GM19099 (cell line): ENCODE measurements around the gene GHDC.

Experiments used
- POLR2A ChIP-seq: IDR thresholded peaks from 3 replicates; pipeline ENCODE4 v1.6.1; 2011; ENCODE audit warnings: low read depth; ENCODE audit not compliant: insufficient read length; ENCODE audit errors: extremely low read depth

GHDC gene

DNA sequence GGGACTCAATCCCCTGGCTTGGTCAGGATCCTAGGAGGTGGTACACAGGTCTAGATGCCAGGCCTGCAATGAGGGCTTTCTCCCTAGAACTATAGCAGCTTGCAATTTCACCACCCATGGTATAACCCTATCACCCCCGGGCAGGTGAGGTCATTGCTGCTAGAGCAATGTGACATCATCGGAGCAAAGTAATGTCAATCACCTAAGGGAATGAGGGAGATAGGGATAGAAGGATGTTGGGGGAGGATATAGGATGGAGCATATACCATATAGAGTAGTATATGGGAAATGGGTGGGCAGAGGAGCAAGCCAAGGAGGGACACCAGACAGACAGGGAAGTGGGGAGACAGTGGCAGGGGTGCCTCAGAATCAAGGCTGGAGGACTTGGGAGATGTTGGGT is 16.6 kb downstream of the GHDC start:
- TF ChIP-seq POLR2A, result no peak

- no peak for TF ChIP-seq POLR2A
Observed at GRCh38 chr17:42174126-42174783, 20.0 kb downstream of the GHDC start.

GRCh38 chr17:42171831-42172230 is 22.5 kb downstream of the GHDC start:
- no peak for TF ChIP-seq POLR2A

- no peak for TF ChIP-seq POLR2A
Observed at GRCh38 chr17:42169351-42169750, 24.9 kb downstream of the GHDC start.

- no peak for TF ChIP-seq POLR2A
Observed at GRCh38 chr17:42167807-42168206, 26.5 kb downstream of the GHDC start.

DNA sequence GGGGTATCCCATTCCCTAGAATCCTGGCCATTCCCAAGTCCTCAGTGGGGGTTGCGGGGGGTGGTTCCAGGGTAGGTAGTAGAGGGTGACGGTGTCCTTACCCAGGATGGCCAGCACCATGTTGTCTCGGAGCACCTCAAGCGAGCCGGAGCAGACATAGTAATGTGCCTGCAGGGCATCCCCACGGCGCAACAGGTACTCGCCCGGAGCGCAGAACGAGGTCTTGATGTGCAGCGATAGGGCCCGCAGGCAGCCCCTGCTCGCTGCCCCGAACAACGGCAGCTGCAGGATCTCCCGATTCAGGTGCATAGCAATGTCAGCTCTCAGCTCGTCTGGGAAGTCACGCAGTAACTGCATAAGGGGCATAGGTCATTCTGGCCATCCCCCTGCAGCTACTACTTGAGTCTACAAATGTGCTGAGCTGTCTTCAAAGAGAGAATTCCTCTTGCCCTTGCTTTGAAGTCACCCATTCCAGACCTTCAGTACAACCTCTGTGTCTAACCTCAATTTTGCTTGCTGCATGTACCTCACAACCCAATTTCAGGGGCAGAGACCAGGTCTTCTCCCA is 28.0 kb downstream of the GHDC start:
- TF ChIP-seq POLR2A, result no peak

DNA sequence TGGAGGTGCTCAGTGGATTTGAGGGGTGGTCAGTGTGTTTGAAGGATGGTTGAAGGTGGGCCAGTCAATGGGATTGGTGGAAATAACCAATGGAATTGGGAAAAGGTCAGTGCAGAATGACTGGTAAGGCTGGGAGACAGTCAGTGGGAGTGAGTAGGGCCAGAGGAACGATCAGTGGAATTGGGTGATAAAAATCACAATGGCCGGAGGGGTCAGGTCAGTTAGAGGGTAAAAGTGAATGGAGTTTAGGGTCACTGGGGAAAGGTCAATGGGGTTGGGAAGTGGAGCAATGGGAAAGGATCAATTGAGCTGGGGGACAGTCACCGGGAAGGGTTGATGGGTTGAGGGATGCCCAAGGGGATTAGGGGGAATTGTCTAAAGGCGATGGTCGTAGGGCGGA is 28.5 kb downstream of the GHDC start:
- TF ChIP-seq POLR2A, result no peak

GRCh38 chr17:42163696-42164407 is 30.4 kb downstream of the GHDC start:
- no peak for TF ChIP-seq POLR2A

DNA sequence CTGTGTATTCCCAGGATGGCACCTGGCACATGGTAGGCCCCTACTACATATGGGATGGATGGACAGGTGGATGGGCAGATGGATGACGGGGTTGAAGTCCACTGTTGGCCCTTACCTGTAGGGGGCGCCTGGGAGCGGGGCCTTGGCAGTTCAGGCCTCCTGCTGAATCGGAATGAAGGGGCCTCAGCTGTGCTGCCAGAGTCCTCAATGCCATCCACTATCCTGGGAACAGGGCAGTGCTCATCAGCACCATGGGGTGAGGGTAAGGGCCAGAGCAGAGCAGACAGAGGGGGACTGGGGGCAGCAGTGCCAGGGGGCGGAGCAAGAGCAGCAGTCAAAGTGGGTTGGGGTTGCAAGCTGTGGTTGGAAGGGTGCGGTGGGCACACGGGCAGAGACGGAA is 31.2 kb downstream of the GHDC start:
- no peak for TF ChIP-seq POLR2A

- TF ChIP-seq POLR2A, result no peak
Observed at GRCh38 chr17:42160531-42160910, 33.8 kb downstream of the GHDC start.

DNA sequence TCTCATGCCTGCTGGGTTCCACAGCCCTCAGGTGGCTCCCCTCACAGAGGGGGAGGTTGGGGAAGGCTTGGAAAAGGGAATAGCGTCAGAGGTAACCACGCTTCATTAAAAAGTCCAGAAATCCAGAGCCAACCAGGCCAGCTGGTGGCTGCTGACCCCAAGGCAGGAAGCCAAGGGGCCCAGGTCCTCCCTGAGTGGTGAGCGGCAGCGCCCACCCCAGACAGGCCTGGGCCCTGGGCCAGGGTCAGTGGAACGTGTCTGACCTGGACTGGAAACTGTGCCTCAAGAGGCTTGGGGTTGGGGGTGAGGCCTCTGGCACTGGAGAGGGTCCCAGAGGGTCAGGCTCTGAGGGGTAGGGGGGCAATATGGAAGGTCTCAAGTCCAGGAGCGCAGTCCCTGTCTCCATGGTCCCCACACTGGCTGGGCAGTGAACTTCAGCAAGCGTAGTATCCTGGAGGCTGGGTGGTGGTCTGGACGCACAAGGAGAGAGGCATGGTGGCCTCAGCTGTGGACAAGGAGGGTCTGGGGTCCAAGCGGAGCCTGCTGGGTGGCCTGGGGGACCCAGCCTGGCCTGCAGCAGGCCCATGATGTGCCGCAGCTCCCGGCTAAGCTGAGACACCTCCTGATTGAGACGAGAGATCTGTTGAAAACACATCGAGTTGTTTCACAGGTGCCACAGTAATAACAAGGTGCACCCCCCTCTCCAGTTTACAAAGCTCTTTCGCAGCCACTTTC is 34.3 kb downstream of the GHDC start:
- no peak for TF ChIP-seq POLR2A

DNA sequence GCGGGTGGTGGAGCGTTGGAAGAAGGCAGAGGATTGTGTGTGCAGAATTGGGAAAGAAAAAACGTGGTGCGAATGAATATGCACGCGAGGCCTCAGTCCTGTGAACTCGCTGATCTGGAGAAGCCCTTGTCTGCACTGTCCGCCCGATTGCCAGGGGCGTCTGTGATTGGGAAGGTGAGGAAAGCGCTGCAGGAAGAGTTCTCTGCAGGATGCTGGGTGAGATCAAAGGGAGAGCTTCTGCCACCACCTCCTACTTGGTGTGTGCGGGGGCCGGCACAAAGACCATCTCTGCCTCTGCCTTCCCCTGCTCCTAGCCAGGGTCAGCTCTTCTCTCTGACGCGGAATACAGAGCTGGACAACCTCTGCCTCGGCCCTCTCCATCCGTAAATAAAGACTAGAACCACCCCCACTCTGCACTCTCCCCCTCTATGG is 38.7 kb downstream of the GHDC start:
- TF ChIP-seq POLR2A, result no peak

GRCh38 chr17:42153919-42154742 is 40.2 kb downstream of the GHDC start:
- TF ChIP-seq POLR2A, result no peak

DNA sequence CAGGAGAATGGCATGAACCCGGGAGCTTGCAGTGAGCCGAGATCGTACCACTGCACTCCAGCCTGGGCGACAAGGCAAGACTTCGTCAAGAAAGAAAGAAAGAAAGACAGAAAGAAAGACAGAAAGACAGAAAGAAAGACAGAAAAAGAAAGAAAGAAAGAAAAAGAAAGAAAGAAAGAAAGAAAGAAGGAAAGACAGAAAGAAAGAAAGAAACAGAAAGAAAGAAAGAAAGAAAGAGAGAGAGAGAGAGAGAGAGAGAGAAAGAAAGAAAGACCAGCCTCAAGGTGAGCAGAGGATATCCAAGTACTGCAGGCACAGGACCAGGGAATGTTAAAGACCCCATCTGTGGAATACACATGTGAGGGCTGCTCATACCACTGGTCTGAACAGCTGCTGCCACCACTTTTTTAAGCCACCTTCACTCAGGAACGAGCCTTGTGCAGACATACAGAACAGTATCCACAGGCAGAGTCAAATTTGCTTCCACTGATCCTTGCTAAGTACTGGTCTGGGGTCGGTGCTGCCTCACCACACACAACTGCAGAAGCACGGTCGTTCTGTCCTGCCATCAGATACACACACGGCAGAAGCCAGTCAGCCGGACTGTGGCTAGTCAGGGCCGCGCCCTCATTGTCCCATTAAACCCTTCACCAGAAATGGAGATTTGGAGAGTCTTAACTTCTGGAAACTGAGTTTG is 47.2 kb downstream of the GHDC start:
- no peak for TF ChIP-seq POLR2A
